Cardiac muscle cell (in vitro differentiated cells and primary cell): ENCODE data around the gene GSTA3. TPM values are rescaled to one million over a fixed set of nuclear protein-coding genes. Genes with fewer than 3 reads are reported as not detected.
"Not testable (repeated sequence)": the region's sequence is repeated elsewhere in the genome, so short reads cannot be mapped to it uniquely, and the experiment has no call there.

ENCODE experiments used
- DNase-seq, 2 donors: peaks; one replicate each; pipeline versions ENCODE4 v3.0.0 to v3.0.0-alpha.2; 2010 to 2017; ENCODE audit warnings: low read depth in 1 of 2, low spot score in 1 of 2
- H3K27ac ChIP-seq: fragments of 200-600 bp; sonication (generic); 2 replicates; pipeline ENCODE4 v1.5.1; 2016
- H3K27me3 ChIP-seq: fragments of 200-600 bp; sonication (generic); 2 replicates; pipeline ENCODE4 v1.6.0; 2016; ENCODE audit warnings: control low read depth
- H3K36me3 ChIP-seq: fragments of 200-600 bp; sonication (generic); 2 replicates; pipeline ENCODE4 v1.5.1; 2016; ENCODE audit warnings: control low read depth
- H3K4me1 ChIP-seq: fragments of 200-600 bp; sonication (generic); 2 replicates; pipeline ENCODE4 v1.8.1; 2017; ENCODE audit warnings: low read depth, mild to moderate bottlenecking, mixed run types
- H3K4me3 ChIP-seq: fragments of 200-600 bp; sonication (generic); 2 replicates; pipeline ENCODE4 v1.5.1; 2016; ENCODE audit warnings: mild to moderate bottlenecking
- H3K9me3 ChIP-seq: fragments of 200-600 bp; sonication (generic); 2 replicates; pipeline ENCODE4 v1.5.1; 2017; ENCODE audit warnings: low read depth, mild to moderate bottlenecking, control low read depth
- CTCF ChIP-seq: IDR thresholded peaks from 2 replicates; pipeline ENCODE4 v1.5.1; 2012; ENCODE audit warnings: low read depth, mild to moderate bottlenecking, low read length
- polyA plus RNA-seq: library from polyadenylated mRNA; unstranded; fragments of >200 nt; fragmentation: Nextera tagmentation; extraction: Ambion mirVana; gene quantifications from 2 replicates; pipeline ENCODE4 v1.2.1, GENCODE V29; 2016
- total RNA-seq: library from RNA; depleted of rRNA; stranded (reverse); fragments of >200 nt; gene quantifications from 2 replicates; pipeline ENCODE4 v1.2.3, GENCODE V29; 2016

Gene GSTA3
- total RNA-seq (0.32 TPM in 1 of 2 replicates, not detected in the other), polyA plus RNA-seq (not detected in 2 replicates)

- Histone ChIP-seq H3K9me3 (no peaks in the 10 kb centered on the region), H3K27me3 (no peaks in the 10 kb centered on the region), H3K4me3 (no peak within 1 kb of the TSS), H3K27ac (no peak within 1 kb of the TSS), H3K4me1 (no peaks in the 10 kb centered on the region), H3K36me3 (no peaks in the 10 kb centered on the region)
- no peak for DNase-seq
- no peak for TF ChIP-seq CTCF
Measured at GRCh38 chr6:52909531-52909930, at the start of gene GSTA3. Gene GSTA3, minus strand, starts transcription at chr6:52909698. Its CDS starts 3,864 bp downstream, at chr6:52905834.

DNA sequence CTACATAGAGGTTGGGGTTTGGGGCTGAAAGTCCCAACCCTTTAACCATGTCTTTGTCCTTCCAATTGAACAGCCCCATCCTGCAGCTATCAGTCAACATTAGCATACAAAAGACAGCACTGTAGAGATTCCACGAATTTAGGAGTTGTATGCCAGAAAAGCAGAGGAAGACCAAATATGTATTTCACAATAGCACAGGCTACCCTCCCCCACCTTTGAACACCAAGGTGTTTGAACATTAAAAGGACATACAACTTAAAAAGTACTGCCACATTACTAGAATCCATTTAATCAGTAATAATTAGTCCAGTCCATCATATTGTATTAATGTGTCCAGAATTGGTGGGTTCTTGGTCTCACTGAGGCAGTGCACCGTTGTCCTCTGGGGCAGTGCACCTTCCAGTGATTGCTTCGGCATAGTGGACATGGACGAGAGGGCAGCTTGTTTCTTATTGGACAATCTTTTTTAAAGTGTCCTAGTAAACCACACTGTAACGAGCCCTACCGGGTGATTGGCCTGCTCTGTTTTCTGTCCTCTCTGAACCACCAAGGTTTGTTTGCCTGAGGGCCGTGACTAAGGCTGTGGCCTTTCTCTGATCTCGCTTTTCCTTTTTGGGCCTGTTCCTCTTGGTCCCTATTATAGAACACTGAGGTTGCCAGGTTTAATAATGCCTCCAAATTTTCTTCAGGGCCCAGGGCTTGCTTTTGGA, 49.2 kb upstream of the GSTA3 start:
- DNase-seq = no peak
- no peaks in the 10 kb centered on the region for H3K36me3 ChIP-seq

GRCh38 chr6:52955871-52956270, 46.4 kb upstream of the GSTA3 start:
- H3K9me3 ChIP-seq = no peaks in the 10 kb centered on the region
- DNase-seq = no peak
- no peaks in the 10 kb centered on the region for H3K36me3 ChIP-seq
- TF ChIP-seq CTCF = no peak
- H3K4me3 ChIP-seq = no peak overlapping the region
- H3K27ac ChIP-seq = no peak overlapping the region
- H3K4me1 ChIP-seq = no peaks in the 10 kb centered on the region
- H3K27me3 ChIP-seq = no peaks in the 10 kb centered on the region

More for the DNA sequence above, 49.2 kb upstream of the GSTA3 start:
- Histone ChIP-seq H3K4me3 (no peak overlapping the region), H3K27ac (no peak overlapping the region), H3K4me1 (no peaks in the 10 kb centered on the region), H3K27me3 (no peaks in the 10 kb centered on the region), H3K9me3 (no peaks in the 10 kb centered on the region)
- no peak for TF ChIP-seq CTCF

DNA sequence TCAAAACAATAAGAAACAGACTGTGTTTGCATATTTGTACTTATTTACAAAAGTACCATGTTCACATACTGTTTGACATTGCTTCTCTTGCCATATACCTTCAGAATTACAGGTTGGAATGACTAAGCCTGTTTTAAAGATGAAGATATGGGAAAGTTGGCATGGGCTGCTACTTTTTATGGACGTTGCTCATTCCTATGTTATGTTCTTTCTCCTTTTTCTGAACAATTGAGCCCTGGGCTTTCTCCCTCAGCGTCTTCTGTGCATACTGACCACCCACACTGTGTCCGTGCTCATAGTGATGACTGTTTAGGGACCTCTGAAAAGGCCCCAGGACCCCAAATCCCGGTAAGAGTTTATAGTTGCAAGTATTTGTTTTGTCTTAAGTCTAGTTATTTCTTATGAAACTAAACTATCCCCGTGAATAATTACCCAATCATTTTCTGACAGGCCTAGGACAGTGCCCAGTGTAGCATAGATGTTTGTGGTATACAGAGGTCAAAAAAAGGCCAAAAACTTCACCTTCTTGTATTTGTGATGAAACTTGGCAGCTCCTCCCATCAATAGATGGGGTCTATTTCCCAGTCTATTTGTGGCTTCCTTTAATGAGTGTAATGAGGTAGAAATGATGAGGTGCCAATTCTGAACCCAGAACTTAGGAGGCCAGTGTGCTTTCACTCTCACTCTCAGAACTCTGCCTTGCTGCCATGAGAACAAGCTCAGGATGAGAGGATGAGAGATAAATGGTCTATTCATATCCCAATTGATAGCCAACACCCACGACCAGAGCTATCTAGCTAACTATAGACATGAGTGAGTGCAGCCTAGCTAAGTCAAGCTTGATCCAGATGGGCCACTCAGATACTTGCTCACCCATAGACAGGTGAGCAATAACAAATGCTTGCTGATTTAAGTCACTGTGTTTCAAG, 44.7 kb upstream of the GSTA3 start:
- H3K27ac ChIP-seq = no peak overlapping the region
- TF ChIP-seq CTCF = no peak
- no peaks in the 10 kb centered on the region for H3K4me1 ChIP-seq
- H3K4me3 ChIP-seq = no peak overlapping the region
- H3K36me3 ChIP-seq = no peaks in the 10 kb centered on the region
- DNase-seq = no peak
- no peaks in the 10 kb centered on the region for H3K27me3 ChIP-seq
- no peaks in the 10 kb centered on the region for H3K9me3 ChIP-seq

- H3K27ac ChIP-seq = no peak overlapping the region
- no peaks in the 10 kb centered on the region for H3K27me3 ChIP-seq
- DNase-seq = no peak
- TF ChIP-seq CTCF = no peak
- H3K4me1 ChIP-seq = no peaks in the 10 kb centered on the region
- no peaks in the 10 kb centered on the region for H3K9me3 ChIP-seq
- no peak overlapping the region for H3K4me3 ChIP-seq
- H3K36me3 ChIP-seq = no peaks in the 10 kb centered on the region
Measured at GRCh38 chr6:52946306-52946705, 36.8 kb upstream of the GSTA3 start.

GRCh38 chr6:52942821-52943220, 33.3 kb upstream of the GSTA3 start:
- not testable (repeated sequence) for H3K4me3 ChIP-seq, H3K36me3 ChIP-seq, H3K27ac ChIP-seq, H3K27me3 ChIP-seq, DNase-seq, H3K9me3 ChIP-seq, H3K4me1 ChIP-seq
